Caco-2 (cell line): ENCODE measurements around the gene DTNB. TPM values are rescaled to one million over a fixed set of nuclear protein-coding genes. Genes with fewer than 3 reads are reported as not detected.

ENCODE experiments used
- BruUV-seq: library from RNA; stranded (reverse); fragments of 400-500 nt; replicated peaks from 2 replicates; lab custom pipeline; 2021; lab: Mats Ljungman, UMichigan
- CTCF ChIA-PET: fragments of 300-600 bp; sonication (Branson Sonifier 250); formaldehyde crosslinking; loops from one replicate; lab custom pipeline; 2022; ENCODE audit warnings: antibody characterized with exemption; lab: Charles Lee
- POLR2A ChIA-PET: fragments of 300-600 bp; sonication (Branson Sonifier 250); formaldehyde crosslinking; loops from one replicate; lab custom pipeline; 2022; ENCODE audit warnings: antibody characterized with exemption; lab: Charles Lee
- DNase-seq, 2 experiments: peaks; one replicate each; pipeline versions ENCODE4 v3.0.0 to v3.0.0-alpha.2; 2020 to 2022
- H3K27me3 ChIP-seq: replicated peaks from 2 replicates; pipeline ENCODE4 v1.6.0; 2011; ENCODE audit warnings: low read length; ENCODE audit not compliant: control insufficient read depth, insufficient read depth
- H3K36me3 ChIP-seq: 2 replicates; pipeline ENCODE4 v1.5.1; 2011; ENCODE audit warnings: low read length; ENCODE audit not compliant: control insufficient read depth, insufficient read depth
- H3K4me1 ChIP-seq: fragments of 250-450 bp; sonication (Bioruptor Pico); 2 replicates; pipeline ENCODE4 v1.5.1; 2020; ENCODE audit warnings: mild to moderate bottlenecking
- H3K4me3 ChIP-seq: 2 replicates; pipeline ENCODE4 v1.5.1; 2011; ENCODE audit warnings: low read depth, mild to moderate bottlenecking, control low read depth, low read length
- H3K9me3 ChIP-seq: fragments of 250-450 bp; sonication (Bioruptor Pico); 2 replicates; pipeline ENCODE4 v1.5.1; 2020; ENCODE audit warnings: mild to moderate bottlenecking, moderate library complexity
- H3K27ac Mint-ChIP-seq: one replicate; pipeline ENCODE4 v1.8.0; 2022; ENCODE audit warnings: mixed read lengths; ENCODE audit not compliant: unreplicated experiment
- H3K27me3 Mint-ChIP-seq: one replicate; pipeline ENCODE4 v1.8.0; 2022; ENCODE audit warnings: mixed read lengths; ENCODE audit not compliant: insufficient read depth, unreplicated experiment
- H3K36me3 Mint-ChIP-seq: one replicate; pipeline ENCODE4 v1.8.0; 2022; ENCODE audit warnings: mild to moderate bottlenecking, mixed read lengths; ENCODE audit not compliant: insufficient read depth, unreplicated experiment
- H3K4me1 Mint-ChIP-seq: one replicate; pipeline ENCODE4 v1.8.0; 2022; ENCODE audit warnings: low read depth, mixed read lengths; ENCODE audit not compliant: unreplicated experiment
- H3K4me3 Mint-ChIP-seq: one replicate; pipeline ENCODE4 v1.8.0; 2022; ENCODE audit warnings: mild to moderate bottlenecking, moderate library complexity, mixed read lengths; ENCODE audit not compliant: unreplicated experiment
- H3K9me3 Mint-ChIP-seq: one replicate; pipeline ENCODE4 v1.8.0; 2022; ENCODE audit warnings: mixed read lengths; ENCODE audit not compliant: unreplicated experiment
- CTCF ChIP-seq, 2 experiments: fragments of 200-600 bp in 1 of 2; IDR thresholded peaks; 1 replicate in 1 of 2; 2 replicates in 1 of 2; pipeline versions ENCODE4 v1.5.1 to v1.8.0; 2011 to 2022; ENCODE audit warnings: antibody characterized with exemption in 1 of 2, control low read depth in 1 of 2, inconsistent platforms in 1 of 2, low read depth in 1 of 2, low read length in 1 of 2, mild to moderate bottlenecking in 1 of 2, moderate library complexity in 1 of 2; ENCODE audit not compliant: insufficient read depth in 1 of 2, severe bottlenecking in 1 of 2, unreplicated experiment in 1 of 2
- intact Hi-C: fragments of 100-400 bp; cut with micrococcal nuclease; formaldehyde crosslinking; loops from one replicate; pipeline ENCODE4 v1.10.0; 2022; ENCODE audit not compliant: unreplicated experiment
- total RNA-seq: library from RNA; stranded (reverse); gene quantifications from 2 replicates; pipeline ENCODE4 v1.2.3, GENCODE V29; 2022

The DTNB gene
- total RNA-seq, 1 experiment from 2014 or later = 50.4 TPM

GRCh38 chr2:25714740-25715139, 41.4 kb upstream of the DTNB start:
- peak; percentile 21 to 25 for TF ChIP-seq CTCF (IDR thresholded peaks at IDR 0.05; ENCODE audit: insufficient read depth in 1 of 2, low read depth in 1 of 2, low read length in 1 of 2, severe bottlenecking in 1 of 2, unreplicated experiment in 1 of 2)
- intact Hi-C loops = no loop called here
- no peaks in the 10 kb centered on the region for H3K9me3 ChIP-seq
- H3K4me1 ChIP-seq = no peaks in the 10 kb centered on the region
- H3K27ac Mint-ChIP-seq = no peak overlapping the region
- ChIA-PET CTCF (interaction anchor here (0.5 kb wide), 1 partner anchor 236 kb away, joined by 3 read pairs; no protein-coding TSS in a partner anchor), POLR2A (no interaction called here)
- H3K36me3 Mint-ChIP-seq = no peaks in the 10 kb centered on the region
- DNase-seq = peak in 1 of 2 experiments; percentile 29
- no peaks in the 10 kb centered on the region for H3K27me3 Mint-ChIP-seq
- H3K27me3 ChIP-seq = no peaks in the 10 kb centered on the region
- no peaks in the 10 kb centered on the region for H3K36me3 ChIP-seq
- no peaks in the 10 kb centered on the region for H3K9me3 Mint-ChIP-seq
- no peak overlapping the region for H3K4me3 Mint-ChIP-seq
- no TSS peak for BruUV-seq
- H3K4me1 Mint-ChIP-seq = no peaks in the 10 kb centered on the region
- H3K4me3 ChIP-seq = no peak overlapping the region

- Histone ChIP-seq H3K4me3 (no peak overlapping the region), H3K4me1 (0 out of 2 replicates have a peak, but pooled peaks cover 3% of the 10 kb centered on the region), H3K36me3 (no peaks in the 10 kb centered on the region), H3K27me3 (no peaks in the 10 kb centered on the region), H3K9me3 (no peaks in the 10 kb centered on the region)
- CTCF ChIA-PET = no interaction called here
- no peak for DNase-seq
- Mint-ChIP-seq H3K4me3 (no peak overlapping the region), H3K36me3 (no peaks in the 10 kb centered on the region), H3K9me3 (no peaks in the 10 kb centered on the region), H3K27me3 (no peaks in the 10 kb centered on the region), H3K4me1 (peaks cover 7% of the 10 kb centered on the region), H3K27ac (no peak overlapping the region)
- POLR2A ChIA-PET = no interaction called here
- intact Hi-C loops = no loop called here
- no peak for TF ChIP-seq CTCF (IDR thresholded peaks at IDR 0.05; ENCODE audit: insufficient read depth in 1 of 2, low read depth in 1 of 2, low read length in 1 of 2, severe bottlenecking in 1 of 2, unreplicated experiment in 1 of 2)
- BruUV-seq = no TSS peak
Measured at GRCh38 chr2:25712455-25712854, 39.1 kb upstream of the DTNB start.

- no peaks in the 10 kb centered on the region for H3K27me3 Mint-ChIP-seq
- no TSS peak for BruUV-seq
- no peaks in the 10 kb centered on the region for H3K36me3 Mint-ChIP-seq
- H3K4me3 ChIP-seq = no peak overlapping the region
- no peaks in the 10 kb centered on the region for H3K36me3 ChIP-seq
- H3K27ac Mint-ChIP-seq = peak overlapping the region; percentile 42
- no peaks in the 10 kb centered on the region for H3K9me3 Mint-ChIP-seq
- DNase-seq = no peak
- POLR2A ChIA-PET = no interaction called here
- no peaks in the 10 kb centered on the region for H3K9me3 ChIP-seq
- H3K4me1 ChIP-seq = 0 out of 2 replicates have a peak, but pooled peaks cover 3% of the 10 kb centered on the region
- CTCF ChIA-PET = no interaction called here
- H3K27me3 ChIP-seq = no peaks in the 10 kb centered on the region
- intact Hi-C loops = no loop called here
- H3K4me3 Mint-ChIP-seq = no peak overlapping the region
- TF ChIP-seq CTCF (IDR thresholded peaks at IDR 0.05; ENCODE audit: insufficient read depth in 1 of 2, low read depth in 1 of 2, low read length in 1 of 2, severe bottlenecking in 1 of 2, unreplicated experiment in 1 of 2) = no peak
- H3K4me1 Mint-ChIP-seq = peaks cover 7% of the 10 kb centered on the region
Measured at GRCh38 chr2:25711675-25712354, 38.4 kb upstream of the DTNB start.
